ENCODE measurements around the gene NFX1. TPM values are rescaled to one million over a fixed set of nuclear protein-coding genes. Genes with fewer than 3 reads are reported as not detected.

NFX1 gene
- total and polyA plus RNA-seq, 10 of the 15 experiments (the other 5 are each of a cell fraction or from before 2014, with no cell fraction given): 11.9 to 45.1 (median 36.1) TPM

DNA sequence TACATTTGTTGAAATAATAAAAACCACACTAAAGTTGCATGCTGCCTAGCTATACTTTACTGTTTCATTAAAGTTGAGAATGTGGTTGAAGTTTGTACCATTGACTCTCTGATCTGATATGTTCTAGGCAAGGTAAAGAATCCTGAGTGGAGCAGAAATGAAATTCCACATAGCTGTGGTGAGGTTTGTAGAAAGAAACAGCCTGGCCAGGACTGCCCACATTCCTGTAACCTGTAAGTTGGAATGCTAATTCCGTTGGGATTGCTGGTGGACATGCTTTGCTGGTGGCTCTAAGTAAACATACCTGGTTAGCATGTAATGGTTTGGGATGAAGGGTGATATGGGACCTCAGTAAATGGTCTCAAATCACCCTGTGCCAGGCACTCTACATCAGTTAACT is 16.8 kb downstream of the NFX1 start:
- CTCF ChIA-PET: interaction anchor here (1.0 to 1.2 kb wide), 2 partner anchors 10 to 73 kb away, joined by 3 read pairs; no protein-coding TSS in a partner anchor
- SMC1A ChIA-PET (ENCODE audit: uncharacterized antibody, unreplicated experiment): no interaction called here

More for the DNA sequence above, 16.8 kb downstream of the NFX1 start:
- DNase-seq (ENCODE audit: low read depth, low spot score) (no peak), ATAC-seq (no peak), FAIRE-seq (no peak)
- peaks cover 14 to 52% of the 10 kb centered on the region in 2 experiments for H3K36me3 ChIP-seq (ENCODE audit: control insufficient read depth in 2 of 2, insufficient read depth in 2 of 2, low read length in 1 of 2)
- no peak overlapping the region for H3K4me3 ChIP-seq
- ChIA-PET RAD21 (ENCODE audit: unreplicated experiment) (no interaction called here), POLR2A (no interaction called here)
- H3K79me2 ChIP-seq (ENCODE audit: control insufficient read depth, insufficient read depth, low read length): peaks cover 2% of the 10 kb centered on the region
- H3K9me3 ChIP-seq (replicated peaks; ENCODE audit: control insufficient read depth, insufficient read depth, low read length): no peaks in the 10 kb centered on the region
- no peaks in the 10 kb centered on the region for H3K27me3 ChIP-seq (replicated peaks in 1 of 2; ENCODE audit: control insufficient read depth in 2 of 2, insufficient read depth in 2 of 2, low read length in 1 of 2)
- BruUV-seq (replicated peaks): no TSS peak
- no peak overlapping the region for H2AFZ ChIP-seq (ENCODE audit: control insufficient read depth, low read depth, low read length)
- no peak overlapping the region for H3K4me2 ChIP-seq (ENCODE audit: control insufficient read depth, insufficient read depth)
- intact Hi-C loops (cut with micrococcal nuclease; ENCODE audit: unreplicated experiment) (no loop called here), in situ Hi-C loops (cut with MboI) (no loop called here)
- no peaks in the 10 kb centered on the region for H4K20me1 ChIP-seq (ENCODE audit: control insufficient read depth, insufficient read depth)
- peaks cover 15% of the 10 kb centered on the region for H3K4me1 ChIP-seq (ENCODE audit: control insufficient read depth, insufficient read depth, low read length)
- TF ChIP-seq, protein P1, sequence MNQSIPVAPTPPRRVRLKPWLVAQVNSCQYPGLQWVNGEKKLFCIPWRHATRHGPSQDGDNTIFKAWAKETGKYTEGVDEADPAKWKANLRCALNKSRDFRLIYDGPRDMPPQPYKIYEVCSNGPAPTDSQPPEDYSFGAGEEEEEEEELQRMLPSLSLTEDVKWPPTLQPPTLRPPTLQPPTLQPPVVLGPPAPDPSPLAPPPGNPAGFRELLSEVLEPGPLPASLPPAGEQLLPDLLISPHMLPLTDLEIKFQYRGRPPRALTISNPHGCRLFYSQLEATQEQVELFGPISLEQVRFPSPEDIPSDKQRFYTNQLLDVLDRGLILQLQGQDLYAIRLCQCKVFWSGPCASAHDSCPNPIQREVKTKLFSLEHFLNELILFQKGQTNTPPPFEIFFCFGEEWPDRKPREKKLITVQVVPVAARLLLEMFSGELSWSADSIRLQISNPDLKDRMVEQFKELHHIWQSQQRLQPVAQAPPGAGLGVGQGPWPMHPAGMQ (IDR thresholded peaks at IDR 0.05; ENCODE audit: borderline replicate concordance): no peak
- TF ChIP-seq, protein P2, sequence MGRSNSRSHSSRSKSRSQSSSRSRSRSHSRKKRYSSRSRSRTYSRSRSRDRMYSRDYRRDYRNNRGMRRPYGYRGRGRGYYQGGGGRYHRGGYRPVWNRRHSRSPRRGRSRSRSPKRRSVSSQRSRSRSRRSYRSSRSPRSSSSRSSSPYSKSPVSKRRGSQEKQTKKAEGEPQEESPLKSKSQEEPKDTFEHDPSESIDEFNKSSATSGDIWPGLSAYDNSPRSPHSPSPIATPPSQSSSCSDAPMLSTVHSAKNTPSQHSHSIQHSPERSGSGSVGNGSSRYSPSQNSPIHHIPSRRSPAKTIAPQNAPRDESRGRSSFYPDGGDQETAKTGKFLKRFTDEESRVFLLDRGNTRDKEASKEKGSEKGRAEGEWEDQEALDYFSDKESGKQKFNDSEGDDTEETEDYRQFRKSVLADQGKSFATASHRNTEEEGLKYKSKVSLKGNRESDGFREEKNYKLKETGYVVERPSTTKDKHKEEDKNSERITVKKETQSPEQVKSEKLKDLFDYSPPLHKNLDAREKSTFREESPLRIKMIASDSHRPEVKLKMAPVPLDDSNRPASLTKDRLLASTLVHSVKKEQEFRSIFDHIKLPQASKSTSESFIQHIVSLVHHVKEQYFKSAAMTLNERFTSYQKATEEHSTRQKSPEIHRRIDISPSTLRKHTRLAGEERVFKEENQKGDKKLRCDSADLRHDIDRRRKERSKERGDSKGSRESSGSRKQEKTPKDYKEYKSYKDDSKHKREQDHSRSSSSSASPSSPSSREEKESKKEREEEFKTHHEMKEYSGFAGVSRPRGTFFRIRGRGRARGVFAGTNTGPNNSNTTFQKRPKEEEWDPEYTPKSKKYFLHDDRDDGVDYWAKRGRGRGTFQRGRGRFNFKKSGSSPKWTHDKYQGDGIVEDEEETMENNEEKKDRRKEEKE (IDR thresholded peaks at IDR 0.05): no peak
- TF ChIP-seq POLR2AphosphoS2 (IDR thresholded peaks at IDR 0.05; ENCODE audit: low read depth, low read length) (no peak), NR2C1 (IDR thresholded peaks at IDR 0.05) (no peak), EP300 (IDR thresholded peaks at IDR 0.05; ENCODE audit: borderline replicate concordance in 1 of 2, control insufficient read depth in 1 of 2, low read depth in 2 of 2, low read length in 2 of 2) (no peak)
- TF ChIP-seq, protein P3, sequence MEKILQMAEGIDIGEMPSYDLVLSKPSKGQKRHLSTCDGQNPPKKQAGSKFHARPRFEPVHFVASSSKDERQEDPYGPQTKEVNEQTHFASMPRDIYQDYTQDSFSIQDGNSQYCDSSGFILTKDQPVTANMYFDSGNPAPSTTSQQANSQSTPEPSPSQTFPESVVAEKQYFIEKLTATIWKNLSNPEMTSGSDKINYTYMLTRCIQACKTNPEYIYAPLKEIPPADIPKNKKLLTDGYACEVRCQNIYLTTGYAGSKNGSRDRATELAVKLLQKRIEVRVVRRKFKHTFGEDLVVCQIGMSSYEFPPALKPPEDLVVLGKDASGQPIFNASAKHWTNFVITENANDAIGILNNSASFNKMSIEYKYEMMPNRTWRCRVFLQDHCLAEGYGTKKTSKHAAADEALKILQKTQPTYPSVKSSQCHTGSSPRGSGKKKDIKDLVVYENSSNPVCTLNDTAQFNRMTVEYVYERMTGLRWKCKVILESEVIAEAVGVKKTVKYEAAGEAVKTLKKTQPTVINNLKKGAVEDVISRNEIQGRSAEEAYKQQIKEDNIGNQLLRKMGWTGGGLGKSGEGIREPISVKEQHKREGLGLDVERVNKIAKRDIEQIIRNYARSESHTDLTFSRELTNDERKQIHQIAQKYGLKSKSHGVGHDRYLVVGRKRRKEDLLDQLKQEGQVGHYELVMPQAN (conservative IDR thresholded peaks at IDR 0.05): no peak
- TF ChIP-seq, protein P4, sequence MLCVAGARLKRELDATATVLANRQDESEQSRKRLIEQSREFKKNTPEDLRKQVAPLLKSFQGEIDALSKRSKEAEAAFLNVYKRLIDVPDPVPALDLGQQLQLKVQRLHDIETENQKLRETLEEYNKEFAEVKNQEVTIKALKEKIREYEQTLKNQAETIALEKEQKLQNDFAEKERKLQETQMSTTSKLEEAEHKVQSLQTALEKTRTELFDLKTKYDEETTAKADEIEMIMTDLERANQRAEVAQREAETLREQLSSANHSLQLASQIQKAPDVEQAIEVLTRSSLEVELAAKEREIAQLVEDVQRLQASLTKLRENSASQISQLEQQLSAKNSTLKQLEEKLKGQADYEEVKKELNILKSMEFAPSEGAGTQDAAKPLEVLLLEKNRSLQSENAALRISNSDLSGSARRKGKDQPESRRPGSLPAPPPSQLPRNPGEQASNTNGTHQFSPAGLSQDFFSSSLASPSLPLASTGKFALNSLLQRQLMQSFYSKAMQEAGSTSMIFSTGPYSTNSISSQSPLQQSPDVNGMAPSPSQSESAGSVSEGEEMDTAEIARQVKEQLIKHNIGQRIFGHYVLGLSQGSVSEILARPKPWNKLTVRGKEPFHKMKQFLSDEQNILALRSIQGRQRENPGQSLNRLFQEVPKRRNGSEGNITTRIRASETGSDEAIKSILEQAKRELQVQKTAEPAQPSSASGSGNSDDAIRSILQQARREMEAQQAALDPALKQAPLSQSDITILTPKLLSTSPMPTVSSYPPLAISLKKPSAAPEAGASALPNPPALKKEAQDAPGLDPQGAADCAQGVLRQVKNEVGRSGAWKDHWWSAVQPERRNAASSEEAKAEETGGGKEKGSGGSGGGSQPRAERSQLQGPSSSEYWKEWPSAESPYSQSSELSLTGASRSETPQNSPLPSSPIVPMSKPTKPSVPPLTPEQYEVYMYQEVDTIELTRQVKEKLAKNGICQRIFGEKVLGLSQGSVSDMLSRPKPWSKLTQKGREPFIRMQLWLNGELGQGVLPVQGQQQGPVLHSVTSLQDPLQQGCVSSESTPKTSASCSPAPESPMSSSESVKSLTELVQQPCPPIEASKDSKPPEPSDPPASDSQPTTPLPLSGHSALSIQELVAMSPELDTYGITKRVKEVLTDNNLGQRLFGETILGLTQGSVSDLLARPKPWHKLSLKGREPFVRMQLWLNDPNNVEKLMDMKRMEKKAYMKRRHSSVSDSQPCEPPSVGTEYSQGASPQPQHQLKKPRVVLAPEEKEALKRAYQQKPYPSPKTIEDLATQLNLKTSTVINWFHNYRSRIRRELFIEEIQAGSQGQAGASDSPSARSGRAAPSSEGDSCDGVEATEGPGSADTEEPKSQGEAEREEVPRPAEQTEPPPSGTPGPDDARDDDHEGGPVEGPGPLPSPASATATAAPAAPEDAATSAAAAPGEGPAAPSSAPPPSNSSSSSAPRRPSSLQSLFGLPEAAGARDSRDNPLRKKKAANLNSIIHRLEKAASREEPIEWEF (IDR thresholded peaks at IDR 0.05; ENCODE audit: insufficient replicate concordance, low read depth, low read length): no peak
- H3K27ac ChIP-seq (ENCODE audit: control insufficient read depth, insufficient read depth): no peak overlapping the region
- WGBS (ENCODE audit: insufficient coverage, insufficient replicate concordance, low lambda C conversion rate, missing lambda C conversion rate): 95% methylated on average over 1 of the region's 1 CpG
- no peak overlapping the region for H3K9ac ChIP-seq (ENCODE audit: control insufficient read depth, insufficient read depth, low read length)

Measured in GM12878 (cell line).